ENCODE results near the gene AHCY.
"Not testable (repeated sequence)": the region's sequence is repeated elsewhere in the genome, so short reads cannot be mapped to it uniquely, and the experiment has no call there.

The AHCY gene

GRCh38 chr20:34332262-34332920 is 29.2 kb upstream of the AHCY start:
- TF ChIP-seq, protein P1, sequence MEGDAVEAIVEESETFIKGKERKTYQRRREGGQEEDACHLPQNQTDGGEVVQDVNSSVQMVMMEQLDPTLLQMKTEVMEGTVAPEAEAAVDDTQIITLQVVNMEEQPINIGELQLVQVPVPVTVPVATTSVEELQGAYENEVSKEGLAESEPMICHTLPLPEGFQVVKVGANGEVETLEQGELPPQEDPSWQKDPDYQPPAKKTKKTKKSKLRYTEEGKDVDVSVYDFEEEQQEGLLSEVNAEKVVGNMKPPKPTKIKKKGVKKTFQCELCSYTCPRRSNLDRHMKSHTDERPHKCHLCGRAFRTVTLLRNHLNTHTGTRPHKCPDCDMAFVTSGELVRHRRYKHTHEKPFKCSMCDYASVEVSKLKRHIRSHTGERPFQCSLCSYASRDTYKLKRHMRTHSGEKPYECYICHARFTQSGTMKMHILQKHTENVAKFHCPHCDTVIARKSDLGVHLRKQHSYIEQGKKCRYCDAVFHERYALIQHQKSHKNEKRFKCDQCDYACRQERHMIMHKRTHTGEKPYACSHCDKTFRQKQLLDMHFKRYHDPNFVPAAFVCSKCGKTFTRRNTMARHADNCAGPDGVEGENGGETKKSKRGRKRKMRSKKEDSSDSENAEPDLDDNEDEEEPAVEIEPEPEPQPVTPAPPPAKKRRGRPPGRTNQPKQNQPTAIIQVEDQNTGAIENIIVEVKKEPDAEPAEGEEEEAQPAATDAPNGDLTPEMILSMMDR (conservative IDR thresholded peaks at IDR 0.05; ENCODE audit: low read depth, low read length), result no peak
- no peak overlapping the region for H3K4me3 ChIP-seq (ENCODE audit: low read length)
- DNase-seq (ENCODE audit: low read depth), result no peak

- DNase-seq (ENCODE audit: low read depth), result no peak
- no peak overlapping the region for H3K4me3 ChIP-seq (ENCODE audit: low read length)
- TF ChIP-seq, protein P1 (conservative IDR thresholded peaks at IDR 0.05; ENCODE audit: low read depth, low read length), result no peak
Measured at GRCh38 chr20:34331838-34332237, 28.7 kb upstream of the AHCY start.

- DNase-seq (ENCODE audit: low read depth); H3K4me3 ChIP-seq (ENCODE audit: low read length): not testable (repeated sequence)
Measured at GRCh38 chr20:34330861-34331544, 27.8 kb upstream of the AHCY start.

- H3K4me3 ChIP-seq (ENCODE audit: low read length), result no peak overlapping the region
- TF ChIP-seq, protein P1 (conservative IDR thresholded peaks at IDR 0.05; ENCODE audit: low read depth, low read length), result no peak
- no peak for DNase-seq (ENCODE audit: low read depth)
Measured at GRCh38 chr20:34328928-34329677, 25.9 kb upstream of the AHCY start.

- H3K4me3 ChIP-seq (ENCODE audit: low read length); DNase-seq (ENCODE audit: low read depth): not testable (repeated sequence)
Measured at GRCh38 chr20:34328207-34328606, 25.1 kb upstream of the AHCY start.

DNA sequence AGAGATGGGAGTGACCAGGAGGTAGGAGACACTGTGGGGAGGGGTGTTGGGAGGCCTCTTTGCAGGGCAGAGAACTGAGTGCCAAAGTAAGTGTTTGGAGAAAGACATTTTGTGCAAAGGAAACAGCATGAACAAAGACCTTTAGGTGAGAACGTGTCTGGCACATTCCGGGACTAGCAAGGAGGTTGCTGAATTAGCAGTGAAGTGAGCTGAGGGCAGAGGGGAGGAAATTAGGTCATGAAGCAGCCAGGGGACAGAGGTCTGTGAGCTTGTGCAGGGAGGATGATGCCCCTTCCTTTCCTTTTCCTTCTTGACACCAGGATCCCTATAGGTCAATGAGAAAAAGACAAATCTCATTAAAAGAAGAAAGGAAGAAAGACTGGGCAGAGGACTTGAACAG is 21.4 kb upstream of the AHCY start:
- H3K4me3 ChIP-seq (ENCODE audit: low read length), result no peak overlapping the region
- DNase-seq (ENCODE audit: low read depth), result no peak
- TF ChIP-seq, protein P1 (conservative IDR thresholded peaks at IDR 0.05; ENCODE audit: low read depth, low read length), result no peak

GRCh38 chr20:34322267-34323105 is 19.3 kb upstream of the AHCY start:
- DNase-seq (ENCODE audit: low read depth), result no peak
- no peak overlapping the region for H3K4me3 ChIP-seq (ENCODE audit: low read length)
- TF ChIP-seq, protein P1 (conservative IDR thresholded peaks at IDR 0.05; ENCODE audit: low read depth, low read length), result no peak

All from retinal pigment epithelial cell (primary cell).